ENCODE results near the gene ANKRD33. TPM values are rescaled to one million over a fixed set of nuclear protein-coding genes. Genes with fewer than 3 reads are reported as not detected.
A peak's percentile ranks its signal among the peaks of the same experiment; 100 is the strongest.

Gene ANKRD33, protein sequence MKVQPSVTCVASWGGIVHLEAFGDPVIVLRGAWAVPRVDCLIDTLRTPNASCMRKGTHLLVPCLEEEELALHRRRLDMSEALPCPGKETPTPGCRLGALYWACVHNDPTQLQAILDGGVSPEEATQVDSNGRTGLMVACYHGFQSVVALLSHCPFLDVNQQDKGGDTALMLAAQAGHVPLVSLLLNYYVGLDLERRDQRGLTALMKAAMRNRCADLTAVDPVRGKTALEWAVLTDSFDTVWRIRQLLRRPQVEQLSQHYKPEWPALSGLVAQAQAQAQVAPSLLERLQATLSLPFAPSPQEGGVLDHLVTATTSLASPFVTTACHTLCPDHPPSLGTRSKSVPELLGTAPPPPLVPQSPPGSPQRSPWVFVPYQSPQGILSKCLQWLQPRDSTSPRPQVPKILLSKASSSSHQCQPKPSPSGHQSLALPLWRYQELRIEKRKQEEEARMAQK
- total RNA-seq, result not detected
- polyA plus RNA-seq, result not detected

DNA sequence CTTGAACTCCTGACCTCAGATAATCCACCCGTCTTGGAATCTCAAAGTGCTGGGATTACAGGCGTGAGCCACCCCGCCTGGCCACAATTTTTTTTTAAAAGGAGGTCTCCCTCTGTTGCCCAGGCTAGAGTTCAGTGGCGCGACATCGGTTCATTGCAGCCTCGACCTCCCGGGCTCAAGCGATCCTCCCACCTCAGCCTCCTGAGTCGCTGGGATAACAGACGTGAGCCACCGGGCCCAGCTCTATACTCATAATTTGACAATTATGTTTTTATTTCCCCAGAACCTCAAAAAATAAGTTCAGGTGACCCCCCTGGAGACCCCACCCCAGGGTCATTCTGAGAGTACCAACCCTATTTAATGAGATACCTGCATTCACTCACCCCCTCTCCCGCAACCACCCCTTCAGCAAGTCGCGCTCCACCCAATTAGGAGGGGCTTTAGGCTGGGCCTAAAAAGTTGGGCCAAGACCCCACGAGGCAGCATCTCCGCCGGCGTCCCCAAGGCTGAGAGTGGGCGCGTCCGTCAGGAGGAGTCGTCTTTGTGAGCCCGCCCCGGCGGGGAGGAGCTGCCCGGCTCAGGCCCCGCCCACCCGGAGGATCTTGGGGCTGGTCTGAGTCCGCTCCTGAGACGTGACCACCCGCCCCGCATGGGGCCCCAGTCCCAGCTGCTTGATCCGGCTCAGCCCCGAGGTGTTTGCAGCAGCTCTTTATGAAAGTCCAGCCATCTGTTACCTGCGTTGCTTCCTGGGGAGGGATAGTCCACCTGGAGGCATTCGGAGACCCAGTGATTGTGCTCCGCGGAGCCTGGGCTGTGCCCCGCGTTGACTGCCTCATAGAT is at the start of gene ANKRD33:
TSS of gene ANKRD33 (plus strand) at position 628 of the 840 bp plus-strand sequence. CDS start at position 712, 84 bp downstream.
- H3K4me3 Mint-ChIP-seq, result peak within 1 kb of the TSS in 1 of 4 donors; percentile 41
- Histone ChIP-seq H3K4me1 (ENCODE audit: control insufficient read depth, insufficient read depth, low read length, poor library complexity, severe bottlenecking) (peaks cover 4% of the 10 kb centered on the region), H3K27me3 (ENCODE audit: control insufficient read depth, insufficient read depth, low read length) (no peaks in the 10 kb centered on the region), H3K27ac (ENCODE audit: insufficient read depth, low read length, poor library complexity, severe bottlenecking) (no peak within 1 kb of the TSS), H3K36me3 (ENCODE audit: control insufficient read depth, insufficient read depth, low read length) (no peaks in the 10 kb centered on the region), H3K9me3 (ENCODE audit: control insufficient read depth in 2 of 2, low read length in 2 of 2) (no peaks in the 10 kb centered on the region), H3K4me3 (ENCODE audit: low read depth, low read length) (no peak within 1 kb of the TSS)
- DNase-seq (no peak), ATAC-seq (ENCODE audit: low read depth in 2 of 2) (no peak)
- peaks cover 5 to 20% (median 11%) of the 10 kb centered on the region in 4 donors for H3K4me1 Mint-ChIP-seq
- no peaks in the 10 kb centered on the region for H3K36me3 Mint-ChIP-seq
- peaks cover 4% of the 10 kb centered on the region for H3K27me3 Mint-ChIP-seq
- peak within 1 kb of the TSS in 1 of 3 donors; percentile 5 for H3K27ac Mint-ChIP-seq
- H3K9me3 Mint-ChIP-seq, result peaks cover 0 to 2% (median 0%) of the 10 kb centered on the region in 7 donors

DNA sequence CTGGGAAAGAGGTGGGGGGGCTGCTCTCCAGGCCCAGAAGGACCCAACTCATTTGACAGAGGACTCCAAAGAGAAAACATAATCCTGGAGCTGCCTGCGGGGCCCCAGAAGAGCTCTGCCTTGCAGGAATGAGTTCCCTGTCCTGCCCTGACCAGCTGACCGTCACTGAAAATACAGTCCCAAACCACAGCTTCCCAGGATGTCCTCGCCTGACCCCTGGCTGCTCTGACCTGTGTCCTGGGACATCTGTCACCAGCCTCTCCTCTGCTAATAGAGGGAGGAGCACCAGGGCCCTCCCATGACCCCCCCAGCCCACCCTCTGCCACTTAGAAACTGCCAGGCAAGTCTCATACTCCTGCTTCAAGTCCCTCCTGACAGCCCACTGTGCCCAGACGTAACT is 49.1 kb upstream of the ANKRD33 start:
- H3K4me1 Mint-ChIP-seq, result no peaks in the 10 kb centered on the region
- Histone ChIP-seq H3K4me3 (ENCODE audit: low read depth, low read length) (no peak overlapping the region), H3K27ac (ENCODE audit: insufficient read depth, low read length, poor library complexity, severe bottlenecking) (no peak overlapping the region), H3K27me3 (ENCODE audit: control insufficient read depth, insufficient read depth, low read length) (peaks cover 5% of the 10 kb centered on the region), H3K4me1 (ENCODE audit: control insufficient read depth, insufficient read depth, low read length, poor library complexity, severe bottlenecking) (no peaks in the 10 kb centered on the region), H3K36me3 (ENCODE audit: control insufficient read depth, insufficient read depth, low read length) (no peaks in the 10 kb centered on the region), H3K9me3 (ENCODE audit: control insufficient read depth in 2 of 2, low read length in 2 of 2) (no peaks in the 10 kb centered on the region)
- H3K36me3 Mint-ChIP-seq, result no peaks in the 10 kb centered on the region
- no peak overlapping the region for H3K27ac Mint-ChIP-seq
- no peak overlapping the region for H3K4me3 Mint-ChIP-seq
- H3K9me3 Mint-ChIP-seq, result peaks cover 0 to 1% (median 0%) of the 10 kb centered on the region in 7 donors
- peaks cover 42% of the 10 kb centered on the region for H3K27me3 Mint-ChIP-seq
- ATAC-seq (ENCODE audit: low read depth in 2 of 2), result no peak
- no peak for DNase-seq

GRCh38 chr12:51839310-51839947 is 48.5 kb upstream of the ANKRD33 start:
- no peaks in the 10 kb centered on the region for H3K9me3 Mint-ChIP-seq
- Histone ChIP-seq H3K4me1 (ENCODE audit: control insufficient read depth, insufficient read depth, low read length, poor library complexity, severe bottlenecking) (no peaks in the 10 kb centered on the region), H3K4me3 (ENCODE audit: low read depth, low read length) (no peak overlapping the region), H3K27ac (ENCODE audit: insufficient read depth, low read length, poor library complexity, severe bottlenecking) (no peak overlapping the region), H3K36me3 (ENCODE audit: control insufficient read depth, insufficient read depth, low read length) (no peaks in the 10 kb centered on the region), H3K27me3 (ENCODE audit: control insufficient read depth, insufficient read depth, low read length) (peaks cover 5% of the 10 kb centered on the region), H3K9me3 (ENCODE audit: control insufficient read depth in 2 of 2, low read length in 2 of 2) (no peaks in the 10 kb centered on the region)
- peaks cover 3% of the 10 kb centered on the region for H3K36me3 Mint-ChIP-seq
- peaks cover 42% of the 10 kb centered on the region for H3K27me3 Mint-ChIP-seq
- DNase-seq (no peak), ATAC-seq (ENCODE audit: low read depth in 2 of 2) (no peak)
- no peak overlapping the region for H3K4me3 Mint-ChIP-seq
- H3K4me1 Mint-ChIP-seq, result no peaks in the 10 kb centered on the region
- H3K27ac Mint-ChIP-seq, result no peak overlapping the region

- H3K4me1 ChIP-seq (ENCODE audit: control insufficient read depth, insufficient read depth, low read length, poor library complexity, severe bottlenecking), result no peaks in the 10 kb centered on the region
- H3K27me3 ChIP-seq (ENCODE audit: control insufficient read depth, insufficient read depth, low read length), result peaks cover 7% of the 10 kb centered on the region
- H3K4me3 ChIP-seq (ENCODE audit: low read depth, low read length), result no peak overlapping the region
- Mint-ChIP-seq H3K36me3 (peaks cover 4% of the 10 kb centered on the region), H3K4me3 (no peak overlapping the region), H3K27ac (no peak overlapping the region), H3K9me3 (no peaks in the 10 kb centered on the region), H3K4me1 (peaks cover 0 to 1% (median 0%) of the 10 kb centered on the region in 4 donors), H3K27me3 (peaks cover 49% of the 10 kb centered on the region)
- H3K27ac ChIP-seq (ENCODE audit: insufficient read depth, low read length, poor library complexity, severe bottlenecking), result no peak overlapping the region
- no peaks in the 10 kb centered on the region for H3K36me3 ChIP-seq (ENCODE audit: control insufficient read depth, insufficient read depth, low read length)
- no peaks in the 10 kb centered on the region for H3K9me3 ChIP-seq (ENCODE audit: control insufficient read depth in 2 of 2, low read length in 2 of 2)
- ATAC-seq (ENCODE audit: low read depth in 2 of 2) (no peak), DNase-seq (no peak)
Measured at GRCh38 chr12:51840966-51841365, 46.9 kb upstream of the ANKRD33 start.

- peaks cover 9% of the 10 kb centered on the region for H3K27me3 ChIP-seq (ENCODE audit: control insufficient read depth, insufficient read depth, low read length)
- no peak for DNase-seq
- H3K27ac Mint-ChIP-seq, result no peak overlapping the region
Measured at GRCh38 chr12:51841727-51842126, 46.2 kb upstream of the ANKRD33 start.

GRCh38 chr12:51844854-51845253 is 43.0 kb upstream of the ANKRD33 start:
- peaks cover 59% of the 10 kb centered on the region for H3K27me3 Mint-ChIP-seq
- peaks cover 9% of the 10 kb centered on the region for H3K27me3 ChIP-seq (ENCODE audit: control insufficient read depth, insufficient read depth, low read length)
- H3K27ac ChIP-seq (ENCODE audit: insufficient read depth, low read length, poor library complexity, severe bottlenecking), result no peak overlapping the region

More at GRCh38 chr12:51841727-51842126, 46.2 kb upstream of the ANKRD33 start:
- H3K27ac ChIP-seq (ENCODE audit: insufficient read depth, low read length, poor library complexity, severe bottlenecking), result no peak overlapping the region
- Mint-ChIP-seq H3K27me3 (peaks cover 56% of the 10 kb centered on the region), H3K36me3 (peaks cover 4% of the 10 kb centered on the region), H3K4me1 (peaks cover 0 to 7% (median under 1%) of the 10 kb centered on the region in 4 donors), H3K4me3 (no peak overlapping the region), H3K9me3 (no peaks in the 10 kb centered on the region)
- H3K9me3 ChIP-seq (ENCODE audit: control insufficient read depth in 2 of 2, low read length in 2 of 2), result no peaks in the 10 kb centered on the region
- H3K4me1 ChIP-seq (ENCODE audit: control insufficient read depth, insufficient read depth, low read length, poor library complexity, severe bottlenecking), result no peaks in the 10 kb centered on the region
- no peak overlapping the region for H3K4me3 ChIP-seq (ENCODE audit: low read depth, low read length)
- no peaks in the 10 kb centered on the region for H3K36me3 ChIP-seq (ENCODE audit: control insufficient read depth, insufficient read depth, low read length)
- ATAC-seq (ENCODE audit: low read depth in 2 of 2), result no peak

DNA sequence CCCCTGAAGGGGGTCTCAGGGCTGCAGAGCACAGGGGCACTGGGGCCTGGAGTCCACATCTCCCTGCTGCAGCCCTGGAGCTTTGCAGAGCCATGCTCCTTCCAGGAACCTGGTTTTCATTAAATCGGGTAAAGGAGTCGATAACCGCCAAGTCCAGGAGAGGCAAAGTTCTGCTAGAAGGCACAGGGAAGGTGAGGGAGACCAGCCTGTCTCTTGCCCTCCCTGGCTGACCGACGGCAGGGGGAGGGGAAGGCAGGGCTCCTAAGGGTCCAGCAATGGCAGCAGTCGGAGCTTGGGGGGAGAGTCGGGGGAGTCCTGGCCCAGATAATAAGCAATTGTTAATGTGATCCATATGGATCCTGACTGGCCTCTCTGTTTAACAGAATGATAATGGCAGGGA is 42.4 kb upstream of the ANKRD33 start:
- H3K27me3 ChIP-seq (ENCODE audit: control insufficient read depth, insufficient read depth, low read length), result peaks cover 9% of the 10 kb centered on the region
- Mint-ChIP-seq H3K9me3 (no peaks in the 10 kb centered on the region), H3K4me1 (peaks cover 0 to 11% (median under 1%) of the 10 kb centered on the region in 4 donors), H3K4me3 (peak overlapping the region in 1 of 4 donors; percentile 39), H3K27ac (peak overlapping the region in 1 of 3 donors; percentile 79), H3K27me3 (peaks cover 65% of the 10 kb centered on the region), H3K36me3 (peaks cover 4% of the 10 kb centered on the region)
- H3K4me1 ChIP-seq (ENCODE audit: control insufficient read depth, insufficient read depth, low read length, poor library complexity, severe bottlenecking), result peaks cover 13% of the 10 kb centered on the region
- H3K36me3 ChIP-seq (ENCODE audit: control insufficient read depth, insufficient read depth, low read length), result no peaks in the 10 kb centered on the region
- H3K27ac ChIP-seq (ENCODE audit: insufficient read depth, low read length, poor library complexity, severe bottlenecking), result no peak overlapping the region
- no peak for DNase-seq
- no peak overlapping the region for H3K4me3 ChIP-seq (ENCODE audit: low read depth, low read length)
- no peaks in the 10 kb centered on the region for H3K9me3 ChIP-seq (ENCODE audit: control insufficient read depth in 2 of 2, low read length in 2 of 2)
- ATAC-seq (ENCODE audit: low read depth in 2 of 2), result no peak

More at GRCh38 chr12:51844854-51845253, 43.0 kb upstream of the ANKRD33 start:
- peaks cover 4% of the 10 kb centered on the region for H3K36me3 Mint-ChIP-seq
- H3K36me3 ChIP-seq (ENCODE audit: control insufficient read depth, insufficient read depth, low read length), result no peaks in the 10 kb centered on the region
- H3K27ac Mint-ChIP-seq, result no peak overlapping the region
- H3K9me3 ChIP-seq (ENCODE audit: control insufficient read depth in 2 of 2, low read length in 2 of 2), result no peaks in the 10 kb centered on the region
- no peak overlapping the region for H3K4me3 ChIP-seq (ENCODE audit: low read depth, low read length)
- ATAC-seq (ENCODE audit: low read depth in 2 of 2) (no peak), DNase-seq (no peak)
- peaks cover 0 to 11% (median under 1%) of the 10 kb centered on the region in 4 donors for H3K4me1 Mint-ChIP-seq
- H3K4me1 ChIP-seq (ENCODE audit: control insufficient read depth, insufficient read depth, low read length, poor library complexity, severe bottlenecking), result peaks cover 13% of the 10 kb centered on the region
- H3K9me3 Mint-ChIP-seq, result no peaks in the 10 kb centered on the region
- H3K4me3 Mint-ChIP-seq, result peak overlapping the region in 1 of 4 donors; percentile 46
